GM23248 (cell line): ENCODE results near the gene CBS. TPM values are rescaled to one million over a fixed set of nuclear protein-coding genes. Genes with fewer than 3 reads are reported as not detected.
"Not testable (repeated sequence)": the region's sequence is repeated elsewhere in the genome, so short reads cannot be mapped to it uniquely, and the experiment has no call there.

Experiments
- DNase-seq: peaks from one replicate; pipeline ENCODE4 v3.0.0-alpha.2; 2015
- H2AFZ ChIP-seq: fragments of 200-600 bp; sonication (generic); 2 replicates; pipeline ENCODE4 v1.6.1; 2016; ENCODE audit warnings: antibody characterized with exemption
- H3F3A ChIP-seq: fragments of 200-600 bp; sonication (generic); 2 replicates; pipeline ENCODE4 v1.6.1; 2016; ENCODE audit warnings: mild to moderate bottlenecking, antibody characterized with exemption, mixed run types; ENCODE audit not compliant: insufficient read depth
- H3K27ac ChIP-seq: fragments of 200-600 bp; sonication (generic); 2 replicates; pipeline ENCODE4 v1.5.1; 2016; ENCODE audit warnings: mild to moderate bottlenecking
- H3K27me3 ChIP-seq: fragments of 200-600 bp; sonication (generic); replicated peaks from 2 replicates; pipeline ENCODE4 v1.6.1; 2016; ENCODE audit warnings: mild to moderate bottlenecking; ENCODE audit not compliant: insufficient read depth
- H3K36me3 ChIP-seq: fragments of 200-600 bp; sonication (generic); 2 replicates; pipeline ENCODE4 v1.6.1; 2016; ENCODE audit warnings: low read depth, mild to moderate bottlenecking
- H3K4me1 ChIP-seq: fragments of 200-600 bp; sonication (generic); 2 replicates; pipeline ENCODE4 v1.6.1; 2016; ENCODE audit warnings: mild to moderate bottlenecking; ENCODE audit not compliant: insufficient read depth
- H3K4me2 ChIP-seq: fragments of 200-600 bp; sonication (generic); one replicate; pipeline ENCODE4 v1.6.1; 2016; ENCODE audit warnings: mild to moderate bottlenecking; ENCODE audit not compliant: unreplicated experiment
- H3K4me3 ChIP-seq: fragments of 200-600 bp; sonication (generic); 2 replicates; pipeline ENCODE4 v1.5.1; 2016; ENCODE audit warnings: mild to moderate bottlenecking
- H3K79me2 ChIP-seq: fragments of 200-600 bp; sonication (generic); 2 replicates; pipeline ENCODE4 v1.6.1; 2016; ENCODE audit warnings: mild to moderate bottlenecking; ENCODE audit not compliant: insufficient read depth
- H3K9ac ChIP-seq: fragments of 200-600 bp; sonication (generic); 2 replicates; pipeline ENCODE4 v1.6.1; 2016; ENCODE audit warnings: mild to moderate bottlenecking
- H3K9me2 ChIP-seq: fragments of 200-600 bp; sonication (generic); 2 replicates; pipeline ENCODE4 v1.6.1; 2016; ENCODE audit warnings: mixed run types, mild to moderate bottlenecking, moderate library complexity; ENCODE audit not compliant: insufficient read depth
- H3K9me3 ChIP-seq: fragments of 200-600 bp; sonication (generic); one replicate; pipeline ENCODE4 v1.6.1; 2017; ENCODE audit warnings: low read depth
- H4K20me1 ChIP-seq: fragments of 200-600 bp; sonication (generic); 2 replicates; pipeline ENCODE4 v1.6.0; 2016; ENCODE audit not compliant: insufficient read depth
- WGBS, 2 experiments: methylation state at CpG; one replicate each; pipeline ENCODE4 v1.1.6; 2015 to 2017; ENCODE audit warnings: low lambda C conversion rate in 2 of 2, low coverage in 1 of 2; ENCODE audit errors: missing lambda C conversion rate in 2 of 2; 5-methylcytosine and 5-hydroxymethylcytosine counted together
- in situ Hi-C: fragments of 300-500 bp; cut with MboI; formaldehyde crosslinking; loops from 2 replicates; pipeline ENCODE4 v1.15.0; 2020
- polyA plus RNA-seq: library from polyadenylated mRNA; unstranded; fragments of >200 nt; fragmentation: Nextera tagmentation; extraction: Ambion mirVana; gene quantifications from 2 replicates; pipeline ENCODE4 v1.2.1, GENCODE V29; 2016
- total RNA-seq: library from RNA; depleted of rRNA; stranded (reverse); fragments of >200 nt; shearing (Covaris generic); gene quantifications from 2 replicates; pipeline ENCODE4 v1.2.3, GENCODE V29; 2014

Gene CBS
- total and polyA plus RNA-seq, 2 experiments from 2014 or later = 77.5 to 117 TPM

GRCh38 chr21:43044547-43044946, 31.1 kb downstream of the CBS start:
- 65 to 84% methylated on average over 7 to 9 of the region's 14 CpGs for WGBS, 2 experiments
- H3K9ac ChIP-seq, H3K4me3 ChIP-seq, H3K27me3 ChIP-seq, H3K9me3 ChIP-seq, H3K4me1 ChIP-seq, H3K79me2 ChIP-seq, in situ Hi-C loops, H3K36me3 ChIP-seq, H3K9me2 ChIP-seq, H4K20me1 ChIP-seq, H2AFZ ChIP-seq, H3F3A ChIP-seq, DNase-seq, H3K27ac ChIP-seq, H3K4me2 ChIP-seq: not testable (repeated sequence)

GRCh38 chr21:43043291-43043690, 32.3 kb downstream of the CBS start:
- H3K4me3 ChIP-seq, H3K27ac ChIP-seq, H3K9me3 ChIP-seq, H3K36me3 ChIP-seq, in situ Hi-C loops, H3K9ac ChIP-seq, H4K20me1 ChIP-seq, H3K79me2 ChIP-seq, H3K9me2 ChIP-seq, H2AFZ ChIP-seq, H3K4me1 ChIP-seq, H3K27me3 ChIP-seq, H3K4me2 ChIP-seq, H3F3A ChIP-seq, DNase-seq: not testable (repeated sequence)
- 82 to 99% methylated on average over 4 to 6 of the region's 14 CpGs for WGBS, 2 experiments

DNA sequence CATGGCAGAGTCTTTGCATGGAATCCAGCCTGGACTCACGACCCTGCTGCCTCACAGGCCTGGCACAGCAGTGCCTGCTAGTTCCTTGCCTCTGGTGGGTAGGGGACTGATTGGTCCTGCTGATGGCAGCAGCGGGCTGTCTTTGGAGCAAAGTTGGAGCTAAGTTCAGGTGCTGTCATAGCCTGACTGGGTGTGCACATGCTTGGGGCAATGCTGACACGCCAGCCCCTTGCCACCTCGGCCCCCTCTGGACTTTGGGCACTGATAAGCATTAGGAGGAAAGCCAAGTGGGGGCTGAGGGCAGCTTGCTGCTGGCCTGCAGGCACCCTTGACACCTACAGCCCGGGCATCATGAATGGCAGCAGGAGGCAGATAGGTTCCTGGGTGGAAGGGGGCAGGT, 33.5 kb downstream of the CBS start:
- H3K27ac ChIP-seq, H3K27me3 ChIP-seq, H3K4me2 ChIP-seq, H4K20me1 ChIP-seq, H3K36me3 ChIP-seq, H2AFZ ChIP-seq, H3K9ac ChIP-seq, H3F3A ChIP-seq, H3K4me1 ChIP-seq, H3K79me2 ChIP-seq, H3K9me2 ChIP-seq, in situ Hi-C loops, H3K9me3 ChIP-seq, H3K4me3 ChIP-seq, DNase-seq: not testable (repeated sequence)
- WGBS, 2 experiments = 76 to 77% methylated on average over 5 of the region's 5 CpGs

DNA sequence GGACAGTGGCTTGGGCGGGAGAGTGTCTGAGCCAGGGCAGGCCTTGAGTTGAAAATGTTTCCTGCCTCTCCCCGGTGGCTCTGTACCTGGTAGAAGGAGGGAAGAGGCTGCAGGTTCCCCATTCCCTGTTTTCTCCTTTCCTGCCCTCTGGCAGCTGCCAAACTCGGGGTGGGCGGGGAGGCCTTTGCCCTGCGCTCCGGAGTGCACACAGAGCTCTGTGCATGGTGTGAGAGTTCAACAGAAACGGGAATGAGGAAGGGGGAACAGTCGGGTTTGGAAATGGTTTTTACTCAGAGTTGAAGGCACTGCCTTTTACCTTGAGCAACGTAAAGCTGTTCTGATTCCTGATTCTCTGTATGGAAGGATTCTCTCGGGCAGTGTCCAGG, 37.0 kb downstream of the CBS start:
- DNase-seq, H3K4me1 ChIP-seq, H3K27me3 ChIP-seq, H3F3A ChIP-seq, H3K9me2 ChIP-seq, H3K9me3 ChIP-seq, H3K36me3 ChIP-seq, H2AFZ ChIP-seq, H3K9ac ChIP-seq, H4K20me1 ChIP-seq, in situ Hi-C loops, H3K27ac ChIP-seq, H3K4me3 ChIP-seq, H3K4me2 ChIP-seq, H3K79me2 ChIP-seq: not testable (repeated sequence)
- 80 to 82% methylated on average over 7 to 8 of the region's 10 CpGs for WGBS, 2 experiments

- H3K4me3 ChIP-seq, H3F3A ChIP-seq, H3K4me2 ChIP-seq, H3K79me2 ChIP-seq, H4K20me1 ChIP-seq, H3K27me3 ChIP-seq, H2AFZ ChIP-seq, DNase-seq, H3K27ac ChIP-seq, H3K36me3 ChIP-seq, H3K9ac ChIP-seq, in situ Hi-C loops, H3K9me2 ChIP-seq, H3K9me3 ChIP-seq: not testable (repeated sequence)
- H3K4me1 ChIP-seq = peaks cover 12% of the 10 kb centered on the region; the same call in 1 of the 2 replicates
- WGBS, 2 experiments = 80 to 83% methylated on average over 15 to 16 of the region's 19 CpGs
Measured at GRCh38 chr21:43037918-43038658, 37.5 kb downstream of the CBS start.

DNA sequence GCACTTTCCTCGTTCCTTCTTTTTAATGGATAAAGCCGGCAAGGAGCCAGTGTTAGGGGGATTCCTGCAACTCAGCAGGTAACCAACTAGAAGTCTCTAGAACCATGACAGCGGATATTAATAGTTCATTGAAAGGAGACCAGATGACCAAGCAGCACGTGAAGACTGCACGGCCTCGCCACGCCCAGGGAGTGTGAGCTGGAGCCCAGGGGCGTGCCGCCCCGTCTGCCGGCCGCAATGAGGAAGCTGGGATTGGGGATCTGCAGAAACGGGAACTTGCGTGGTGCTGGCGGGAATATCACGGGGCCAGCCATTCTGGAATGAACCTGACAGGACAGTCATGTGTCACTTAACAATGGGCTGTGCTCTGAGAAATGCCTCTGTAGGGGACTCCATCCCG, 38.7 kb downstream of the CBS start:
- peaks cover 12% of the 10 kb centered on the region; the same call in 1 of the 2 replicates for H3K4me1 ChIP-seq
- DNase-seq, H3F3A ChIP-seq, H3K9me3 ChIP-seq, H3K27me3 ChIP-seq, H4K20me1 ChIP-seq, H3K27ac ChIP-seq, in situ Hi-C loops, H3K36me3 ChIP-seq, H3K4me2 ChIP-seq, H3K9me2 ChIP-seq, H3K79me2 ChIP-seq, H3K9ac ChIP-seq, H2AFZ ChIP-seq, H3K4me3 ChIP-seq: not testable (repeated sequence)
- WGBS, 2 experiments = 98 to 100% methylated on average over 6 to 9 of the region's 17 CpGs
